Dermis microvascular lymphatic vessel endothelial cell (primary cell): Measurements from ENCODE around the gene GPR25. TPM values are rescaled to one million over a fixed set of nuclear protein-coding genes. Genes with fewer than 3 reads are reported as not detected.
"Not testable (repeated sequence)": the region's sequence is repeated elsewhere in the genome, so short reads cannot be mapped to it uniquely, and the experiment has no call there.

Experiments
- DNase-seq, 2 donors: peaks; one replicate each; pipeline versions ENCODE4 v3.0.0 to v3.0.0-alpha.2; 2010; ENCODE audit warnings: low read depth in 2 of 2
- total RNA-seq: library from RNA; depleted of rRNA; stranded (reverse); fragments of >200 nt; gene quantifications from 2 replicates; pipeline ENCODE4 v1.2.1, GENCODE V29; 2014

The GPR25 gene
- total RNA-seq, 1 donor from 2014 or later, result not detected

GRCh38 chr1:200911936-200912335, 39.2 kb downstream of the GPR25 start:
- DNase-seq, result not testable (repeated sequence)

GRCh38 chr1:200912737-200913407, 40.1 kb downstream of the GPR25 start:
- no peak for DNase-seq

- no peak for DNase-seq
Measured at GRCh38 chr1:200916152-200916551, 43.4 kb downstream of the GPR25 start.

GRCh38 chr1:200916681-200917080, 43.9 kb downstream of the GPR25 start:
- DNase-seq, result no peak

GRCh38 chr1:200917291-200917817, 44.6 kb downstream of the GPR25 start:
- no peak for DNase-seq

GRCh38 chr1:200918006-200918405, 45.2 kb downstream of the GPR25 start:
- DNase-seq, result no peak

GRCh38 chr1:200919386-200919785, 46.6 kb downstream of the GPR25 start:
- no peak for DNase-seq

- DNase-seq, result no peak
Measured at GRCh38 chr1:200921571-200922110, 48.9 kb downstream of the GPR25 start.

- no peak for DNase-seq
Measured at GRCh38 chr1:200922406-200922805, 49.6 kb downstream of the GPR25 start.

- no peak for DNase-seq
Measured at GRCh38 chr1:200923601-200924000, 50.8 kb downstream of the GPR25 start.

Other genes starting within 250 kb of the GPR25 start
- 9.6 and 10.1 TPM in 2 replicates for gene DDX59, start 203.1 kb upstream of the GPR25 start, total RNA-seq
- gene CAMSAP2, start 134.1 kb upstream of the GPR25 start, total RNA-seq, result 22.9 and 29.2 TPM in 2 replicates
- gene INAVA, start 21.9 kb downstream of the GPR25 start, total RNA-seq, result under 0.01 TPM in 1 of 2 replicates, not detected in the other
- 1.9 and 3.4 TPM in 2 replicates for gene KIF21B, start 150.7 kb downstream of the GPR25 start, total RNA-seq
- not detected in 2 replicates for gene CACNA1S, start 239.4 kb downstream of the GPR25 start, total RNA-seq